Activated CD4-positive, alpha-beta T cell treated with anti-CD3 and anti-CD28 coated beads, Interleukin-2, amount 50 U/mL, for 16 hours (primary cell): Measurements from ENCODE around the gene TBX1.

Experiments
- DNase-seq: peaks from one replicate; pipeline ENCODE4 v3.0.0-alpha.2; 2020

TBX1 gene

DNA sequence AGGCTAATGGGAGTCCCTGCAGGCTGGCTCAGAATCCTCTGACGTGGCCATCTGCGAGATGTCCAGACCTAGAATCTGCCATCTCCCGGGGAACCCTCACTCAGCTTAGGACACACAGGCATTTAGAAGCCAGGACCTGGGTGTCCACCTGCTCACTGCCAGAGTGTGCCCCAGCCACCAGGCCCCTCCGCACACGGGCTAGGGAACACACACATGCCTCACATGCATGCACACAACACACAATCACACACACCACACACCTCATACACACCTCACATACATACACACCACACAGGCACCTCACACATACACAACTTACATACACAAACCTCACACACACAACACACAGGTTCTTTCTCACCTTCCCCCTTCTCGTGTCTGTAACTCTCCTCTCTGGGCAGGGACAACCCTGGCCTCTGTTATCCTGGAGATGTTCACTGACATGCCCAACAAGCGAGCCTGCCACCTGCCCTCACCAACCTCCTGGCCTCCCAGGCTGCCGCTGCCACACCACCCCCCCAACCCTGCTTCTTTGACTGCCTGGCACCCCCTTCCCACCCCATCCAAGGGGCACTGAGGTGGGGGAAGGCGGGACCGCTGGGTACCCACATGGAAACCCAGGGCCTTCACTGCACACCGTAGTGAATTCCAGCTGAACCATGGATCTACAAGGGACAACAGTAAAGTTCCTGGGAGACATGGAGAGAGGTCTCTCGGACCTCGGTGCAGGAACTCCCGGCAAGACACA, 56.0 kb downstream of the TBX1 start:
- DNase-seq, result no peak
